ENCODE measurements around the gene TFAP2B. TPM values are rescaled to one million over a fixed set of nuclear protein-coding genes. Genes with fewer than 3 reads are reported as not detected.

The TFAP2B gene
- polyA plus RNA-seq, 1 donor from 2014 or later = not detected

- Histone ChIP-seq H3K9me2 (ENCODE audit: insufficient read depth, low read length) (no peaks in the 10 kb centered on the region), H3K4me2 (ENCODE audit: low read length) (no peak overlapping the region), H3F3A (ENCODE audit: insufficient read depth, low read length, poor library complexity, severe bottlenecking) (no peaks in the 10 kb centered on the region), H3K27me3 (ENCODE audit: insufficient read depth, low read depth, low read length) (peaks cover 100% of the 10 kb centered on the region), H3K4me3 (ENCODE audit: low read length) (no peak overlapping the region), H3K79me2 (replicated peaks; ENCODE audit: insufficient read depth, low read length) (no peaks in the 10 kb centered on the region), H3K9ac (ENCODE audit: low read length) (no peak overlapping the region), H2AFZ (ENCODE audit: low read depth, low read length) (no peak overlapping the region), H3K9me3 (ENCODE audit: low read length) (no peaks in the 10 kb centered on the region), H3K27ac (ENCODE audit: low read length) (no peak overlapping the region), H3K36me3 (ENCODE audit: insufficient read depth, low read length) (no peaks in the 10 kb centered on the region), H4K20me1 (ENCODE audit: insufficient read depth) (no peaks in the 10 kb centered on the region)
- TF ChIP-seq CTCF (IDR thresholded peaks at IDR 0.05; ENCODE audit: poor library complexity, severe bottlenecking) (no peak), EP300 (conservative IDR thresholded peaks at IDR 0.05; ENCODE audit: poor library complexity, severe bottlenecking) (no peak), MXI1 (conservative IDR thresholded peaks at IDR 0.05; ENCODE audit: poor library complexity, severe bottlenecking) (no peak), POLR2AphosphoS5 (IDR thresholded peaks at IDR 0.05) (no peak), RAD21 (conservative IDR thresholded peaks at IDR 0.05) (no peak), EZH2 (IDR thresholded peaks at IDR 0.05; ENCODE audit: borderline replicate concordance, insufficient read depth, low read length, poor library complexity, severe bottlenecking) (no peak), REST (IDR thresholded peaks at IDR 0.05; ENCODE audit: borderline replicate concordance) (no peak), SMC3 (conservative IDR thresholded peaks at IDR 0.05; ENCODE audit: poor library complexity) (no peak), TAF1 (IDR thresholded peaks at IDR 0.05; ENCODE audit: low read depth) (no peak)
Measured at GRCh38 chr6:50847890-50848594, 29.4 kb downstream of the TFAP2B start.

- TF ChIP-seq TAF1 (IDR thresholded peaks at IDR 0.05; ENCODE audit: low read depth) = no peak
- TF ChIP-seq EZH2 (IDR thresholded peaks at IDR 0.05; ENCODE audit: borderline replicate concordance, insufficient read depth, low read length, poor library complexity, severe bottlenecking) = no peak
- no peak for TF ChIP-seq REST (IDR thresholded peaks at IDR 0.05; ENCODE audit: borderline replicate concordance)
- no peak for TF ChIP-seq RAD21 (conservative IDR thresholded peaks at IDR 0.05)
- TF ChIP-seq CTCF (IDR thresholded peaks at IDR 0.05; ENCODE audit: poor library complexity, severe bottlenecking) = no peak
- TF ChIP-seq MXI1 (conservative IDR thresholded peaks at IDR 0.05; ENCODE audit: poor library complexity, severe bottlenecking) = no peak
- no peak for TF ChIP-seq EP300 (conservative IDR thresholded peaks at IDR 0.05; ENCODE audit: poor library complexity, severe bottlenecking)
- TF ChIP-seq SMC3 (conservative IDR thresholded peaks at IDR 0.05; ENCODE audit: poor library complexity) = no peak
- no peak for TF ChIP-seq POLR2AphosphoS5 (IDR thresholded peaks at IDR 0.05)
- no peaks in the 10 kb centered on the region for H4K20me1 ChIP-seq (ENCODE audit: insufficient read depth)
- H3K9me2 ChIP-seq (ENCODE audit: insufficient read depth, low read length) = no peaks in the 10 kb centered on the region
- H3K36me3 ChIP-seq (ENCODE audit: insufficient read depth, low read length) = no peaks in the 10 kb centered on the region
- no peak overlapping the region for H2AFZ ChIP-seq (ENCODE audit: low read depth, low read length)
- H3K4me3 ChIP-seq (ENCODE audit: low read length) = no peak overlapping the region
- no peak overlapping the region for H3K9ac ChIP-seq (ENCODE audit: low read length)
- no peak overlapping the region for H3K4me2 ChIP-seq (ENCODE audit: low read length)
- H3K9me3 ChIP-seq (ENCODE audit: low read length) = no peaks in the 10 kb centered on the region
- no peaks in the 10 kb centered on the region for H3F3A ChIP-seq (ENCODE audit: insufficient read depth, low read length, poor library complexity, severe bottlenecking)
- no peaks in the 10 kb centered on the region for H3K79me2 ChIP-seq (replicated peaks; ENCODE audit: insufficient read depth, low read length)
- H3K27ac ChIP-seq (ENCODE audit: low read length) = no peak overlapping the region
- peaks cover 100% of the 10 kb centered on the region for H3K27me3 ChIP-seq (ENCODE audit: insufficient read depth, low read depth, low read length)
Measured at GRCh38 chr6:50848989-50849795, 30.5 kb downstream of the TFAP2B start.

Measured in neural cell (in vitro differentiated cells).